ENCODE results near the gene MAP3K7CL.
"Not testable (repeated sequence)": the region's sequence is repeated elsewhere in the genome, so short reads cannot be mapped to it uniquely, and the experiment has no call there.

Gene MAP3K7CL

DNA sequence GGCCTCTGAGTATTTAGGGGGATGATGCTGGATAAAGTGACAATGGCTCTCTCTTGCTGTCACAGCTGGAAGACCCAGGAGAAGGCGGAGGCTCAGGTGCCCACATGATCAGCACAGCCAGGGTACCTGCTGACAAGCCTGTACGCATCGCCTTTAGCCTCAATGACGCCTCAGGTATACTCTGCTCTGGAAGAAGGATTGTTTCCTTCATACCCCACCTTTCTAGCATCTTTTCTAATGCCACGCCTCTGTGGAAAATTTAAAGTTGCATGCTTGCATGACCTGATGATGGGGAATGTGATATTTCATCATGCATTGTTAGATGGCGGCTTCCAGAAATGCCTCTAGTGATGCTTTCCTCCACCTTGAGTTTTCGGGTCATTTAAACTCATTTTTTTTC, 2.8 kb downstream of the MAP3K7CL start:
- no peak for DNase-seq (ENCODE audit: low read depth in 3 of 3)

DNA sequence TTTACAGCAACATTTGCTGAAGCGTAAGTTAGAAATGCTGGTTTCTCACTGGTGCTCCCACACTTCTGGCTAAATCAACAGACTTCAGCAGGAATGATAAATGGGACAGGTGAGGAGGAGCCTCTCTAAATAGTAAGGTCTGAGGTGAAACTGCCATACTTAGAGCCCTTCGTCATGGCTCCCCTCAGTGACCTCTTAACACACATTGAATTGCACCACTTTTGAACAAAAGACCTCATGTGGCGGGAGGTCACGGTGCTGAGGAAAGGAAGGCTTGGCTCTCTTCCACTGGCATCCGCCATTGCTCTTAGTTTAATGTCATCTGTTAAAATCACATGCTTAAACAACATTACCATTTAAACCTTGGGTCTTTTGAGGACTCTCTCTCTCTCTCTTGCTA, 3.4 kb downstream of the MAP3K7CL start:
- DNase-seq (ENCODE audit: low read depth in 3 of 3), result no peak

DNA sequence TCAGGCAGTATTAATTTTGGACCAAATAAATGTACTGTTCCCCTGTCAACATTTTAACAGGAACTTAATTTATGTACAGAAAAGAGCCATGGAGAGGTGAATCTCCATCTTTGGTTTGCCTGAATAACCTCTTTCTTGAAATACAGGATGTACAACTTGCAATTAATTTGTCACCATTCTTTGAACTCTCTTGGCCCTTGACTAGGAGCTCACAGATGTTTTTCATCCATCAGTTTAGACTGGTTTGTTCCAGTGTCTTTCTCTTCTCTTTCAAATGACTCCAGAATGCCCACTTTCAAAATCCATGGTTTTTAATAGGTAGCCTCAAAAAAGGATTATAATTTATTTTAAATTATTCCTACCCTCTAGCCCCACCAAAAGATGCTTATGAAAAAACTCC, 5.0 kb downstream of the MAP3K7CL start:
- DNase-seq (ENCODE audit: low read depth in 3 of 3), result no peak

DNA sequence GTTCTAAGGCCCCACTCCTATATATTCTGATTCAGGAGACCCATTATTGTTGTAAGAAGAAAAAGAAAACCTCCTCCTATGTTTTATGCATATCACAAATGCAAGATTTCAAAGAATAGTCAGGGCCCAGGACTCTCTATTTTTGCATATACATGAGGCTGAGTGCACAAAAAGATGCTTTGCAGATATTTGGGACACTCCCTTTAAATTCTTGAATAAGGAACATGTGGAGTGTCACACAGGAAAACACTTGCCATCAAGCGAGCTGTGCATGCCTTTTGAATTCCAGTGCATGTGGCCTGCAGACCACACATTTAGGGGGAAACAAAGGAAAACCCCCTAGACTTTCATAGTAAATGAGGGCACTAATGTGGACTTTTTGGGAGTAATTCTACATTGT, 5.6 kb downstream of the MAP3K7CL start:
- DNase-seq (ENCODE audit: low read depth in 3 of 3), result no peak

DNA sequence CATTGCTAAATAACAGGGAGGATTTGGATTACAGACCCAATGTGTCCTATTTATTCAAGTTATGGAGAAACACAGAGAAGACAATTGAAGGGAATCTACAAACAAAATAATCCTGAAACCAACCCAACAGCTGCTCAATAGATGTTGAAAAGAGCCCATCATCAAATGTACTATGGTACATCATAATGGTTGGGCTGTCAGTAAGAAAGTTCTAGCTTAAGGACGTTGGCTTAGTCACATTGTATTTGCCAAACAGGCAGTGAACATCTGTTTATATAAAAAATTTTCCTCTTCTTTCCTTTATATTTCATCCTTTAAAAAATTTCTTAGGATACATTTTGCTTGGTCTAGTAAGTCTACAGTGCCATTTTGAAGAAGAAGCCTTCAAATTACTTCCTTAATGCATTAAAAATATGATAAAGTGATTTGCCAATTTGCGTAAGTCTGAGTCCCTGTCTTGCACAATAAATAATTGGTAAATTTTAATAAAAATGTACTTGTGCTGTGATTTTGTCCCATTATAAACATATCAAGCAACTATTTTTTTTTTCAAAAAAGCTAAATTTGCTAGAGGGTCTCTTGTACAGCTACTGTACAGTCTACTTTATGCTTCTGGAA, 14.4 kb downstream of the MAP3K7CL start:
- no peak for DNase-seq (ENCODE audit: low read depth in 3 of 3)

DNA sequence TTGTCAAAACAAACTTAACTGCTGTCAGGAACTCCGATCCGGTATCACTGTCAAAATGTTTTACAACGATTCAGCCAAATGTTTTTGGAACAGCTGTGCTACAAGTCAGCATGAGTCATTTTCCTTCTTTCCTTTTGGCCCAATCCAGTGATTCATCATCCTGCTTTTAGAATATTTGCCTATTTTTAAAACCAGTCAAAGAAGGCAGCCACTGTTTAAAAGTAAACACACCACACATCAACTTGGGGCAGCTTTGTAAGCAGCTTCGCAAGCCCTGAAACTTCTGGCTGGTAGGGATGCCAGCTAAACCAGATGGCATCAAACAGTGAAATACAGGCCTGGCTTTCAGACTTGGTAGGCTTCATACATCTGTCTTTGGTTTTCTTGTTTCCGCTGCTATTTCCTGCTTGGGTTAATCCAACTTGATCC, 14.9 kb downstream of the MAP3K7CL start:
- DNase-seq (ENCODE audit: low read depth in 3 of 3), result no peak

DNA sequence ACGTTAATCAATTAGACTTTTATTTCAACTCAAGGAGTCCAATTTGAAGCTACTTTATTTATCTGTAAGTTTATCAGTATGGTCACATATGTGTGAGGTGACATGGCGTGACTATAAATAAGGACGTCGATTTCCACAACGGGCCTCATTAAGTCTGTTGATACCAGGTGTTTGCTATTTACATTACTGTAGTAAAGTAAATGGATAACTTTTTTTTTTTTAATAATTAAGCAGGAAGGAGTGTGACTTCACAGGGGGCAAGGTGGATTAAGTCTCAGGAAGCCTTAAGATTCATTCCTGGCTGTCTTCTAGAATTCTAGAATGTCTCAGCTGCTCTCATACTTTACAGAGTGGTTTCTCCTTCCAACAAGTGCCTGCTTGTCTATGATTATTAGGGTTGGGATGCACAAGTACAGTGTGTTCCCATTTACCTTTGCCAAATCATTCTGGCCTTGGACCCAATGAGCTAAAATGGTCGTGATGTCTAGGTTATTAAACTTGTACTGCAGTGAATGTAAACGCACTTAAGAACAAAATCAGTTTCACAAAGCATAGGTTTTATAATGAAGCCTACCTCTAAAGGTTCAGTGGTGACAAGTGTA, 15.5 kb downstream of the MAP3K7CL start:
- no peak for DNase-seq (ENCODE audit: low read depth in 3 of 3)

DNA sequence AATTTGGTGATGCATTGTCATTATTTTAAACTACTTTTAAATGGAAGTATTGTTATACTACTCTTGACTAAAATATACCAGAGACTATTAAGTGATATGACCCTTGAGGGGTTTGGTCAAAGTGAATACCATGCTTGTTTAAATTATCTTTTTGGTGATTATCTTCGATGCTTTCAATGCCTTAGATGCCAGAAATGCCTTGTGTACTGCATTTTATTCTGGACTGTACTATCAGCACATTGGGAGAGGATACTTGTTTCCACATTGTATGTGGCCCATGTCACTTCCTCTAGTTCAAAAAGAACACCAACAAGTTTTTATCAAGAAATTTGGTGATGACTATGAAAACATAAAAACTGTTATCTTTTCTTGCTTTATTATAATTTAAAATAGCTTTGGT, 16.3 kb downstream of the MAP3K7CL start:
- DNase-seq (ENCODE audit: low read depth in 3 of 3), result no peak

DNA sequence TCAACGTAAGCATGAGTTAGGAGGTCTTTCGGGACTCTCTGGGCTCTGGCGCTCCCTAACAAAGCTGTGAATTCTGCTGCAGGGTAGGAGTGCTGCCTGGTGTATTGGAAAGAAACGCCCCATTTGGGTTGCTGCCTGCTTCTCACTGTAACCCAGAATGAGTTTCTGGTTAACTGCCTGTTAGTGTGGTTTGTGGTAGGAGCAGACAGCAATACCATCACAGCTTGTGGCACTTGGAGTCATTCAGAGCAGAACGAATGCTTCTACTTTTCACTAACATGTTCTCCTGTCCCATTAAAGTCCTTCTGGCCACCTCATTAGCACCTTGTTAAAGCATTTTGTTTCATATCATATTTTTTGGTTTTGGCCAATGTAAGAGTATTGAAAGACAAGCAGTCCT, 18.1 kb downstream of the MAP3K7CL start:
- no peak for DNase-seq (ENCODE audit: low read depth in 3 of 3)

DNA sequence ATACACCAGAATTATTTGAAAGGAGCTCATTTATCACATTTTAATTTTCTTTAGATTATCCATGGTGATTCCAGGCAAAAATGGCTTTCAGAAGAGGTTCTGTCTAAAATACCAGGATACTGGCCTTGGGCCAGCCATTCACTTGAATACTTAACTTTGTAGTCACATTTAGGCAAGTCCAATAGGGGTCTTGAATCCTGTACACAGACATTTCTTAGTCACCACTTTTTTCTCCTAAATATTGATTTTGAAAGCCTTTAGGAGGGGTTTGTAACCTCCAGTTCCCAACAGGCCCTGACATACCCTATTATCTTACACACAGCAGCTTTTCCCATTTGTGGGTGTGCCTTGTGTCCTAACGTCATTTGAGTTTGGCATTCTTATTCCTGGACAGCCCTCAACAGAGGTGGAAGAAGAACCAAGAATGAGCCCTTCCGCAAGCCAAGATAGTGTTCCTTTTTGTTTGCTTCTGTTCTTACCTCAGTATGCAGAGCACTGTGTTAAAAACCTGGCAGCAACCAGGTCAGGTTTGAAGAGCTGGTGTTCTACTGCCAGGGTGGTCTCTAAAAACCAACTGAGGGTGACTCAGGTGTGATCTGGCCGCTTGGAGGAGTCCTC, 19.5 kb downstream of the MAP3K7CL start:
- DNase-seq (ENCODE audit: low read depth in 3 of 3), result no peak

DNA sequence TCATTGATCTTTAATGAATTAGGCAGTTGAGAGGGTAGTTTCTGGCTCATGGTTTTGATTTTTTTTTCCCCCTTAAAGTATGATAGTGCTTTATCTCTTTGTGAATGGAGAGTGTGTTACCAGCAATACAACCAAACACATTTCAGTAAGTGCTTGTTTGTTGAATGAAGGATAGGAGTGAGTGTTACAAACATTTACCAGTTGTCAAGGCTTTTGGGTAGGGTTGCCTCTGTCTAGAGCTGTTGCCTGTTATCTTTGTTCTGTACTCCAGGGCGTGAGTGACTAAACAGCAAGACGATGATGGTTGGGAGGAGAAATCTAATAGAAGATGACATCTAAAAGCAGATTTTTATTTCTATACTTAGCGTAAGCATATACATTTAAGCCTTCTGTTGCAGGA, 21.5 kb downstream of the MAP3K7CL start:
- DNase-seq (ENCODE audit: low read depth in 3 of 3), result no peak

DNA sequence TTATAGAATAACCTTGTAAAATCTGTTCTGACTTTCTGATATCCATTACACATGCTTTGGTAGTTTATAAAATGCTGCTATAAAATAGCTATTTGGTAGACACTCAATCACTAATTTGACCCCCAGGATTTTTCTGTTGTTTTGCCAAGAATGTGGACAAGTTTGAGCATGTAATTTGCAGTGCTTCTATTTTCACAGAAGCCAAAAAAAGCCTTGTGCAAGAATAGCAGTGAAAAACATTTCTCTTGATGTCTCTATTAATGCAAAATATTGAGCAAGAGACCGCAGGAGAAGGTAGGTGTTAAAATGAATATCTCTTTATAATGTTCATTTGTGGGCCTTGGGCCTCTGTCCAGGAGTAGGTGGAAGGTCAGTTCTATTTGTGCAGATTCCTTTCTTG, 22.5 kb downstream of the MAP3K7CL start:
- no peak for DNase-seq (ENCODE audit: low read depth in 3 of 3)

DNA sequence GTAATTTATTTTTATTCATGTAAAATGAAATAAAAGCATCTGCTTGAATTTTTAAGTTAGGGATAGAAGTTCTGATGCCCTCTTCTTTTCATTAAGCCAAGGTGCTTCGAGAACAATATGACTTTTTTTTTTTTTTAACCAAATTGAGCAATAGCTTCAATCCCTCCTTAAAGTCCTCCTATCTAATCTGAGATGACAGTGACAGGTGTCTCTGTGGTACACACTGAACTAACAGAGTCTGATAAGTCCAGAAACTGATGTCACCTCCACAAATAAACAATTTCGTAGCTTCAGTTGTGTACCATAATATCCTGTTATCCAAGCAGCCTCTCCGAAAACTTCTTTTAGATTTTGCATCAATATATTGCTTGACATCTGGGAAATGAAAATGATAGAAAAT, 23.8 kb downstream of the MAP3K7CL start:
- DNase-seq (ENCODE audit: low read depth in 3 of 3), result no peak

DNA sequence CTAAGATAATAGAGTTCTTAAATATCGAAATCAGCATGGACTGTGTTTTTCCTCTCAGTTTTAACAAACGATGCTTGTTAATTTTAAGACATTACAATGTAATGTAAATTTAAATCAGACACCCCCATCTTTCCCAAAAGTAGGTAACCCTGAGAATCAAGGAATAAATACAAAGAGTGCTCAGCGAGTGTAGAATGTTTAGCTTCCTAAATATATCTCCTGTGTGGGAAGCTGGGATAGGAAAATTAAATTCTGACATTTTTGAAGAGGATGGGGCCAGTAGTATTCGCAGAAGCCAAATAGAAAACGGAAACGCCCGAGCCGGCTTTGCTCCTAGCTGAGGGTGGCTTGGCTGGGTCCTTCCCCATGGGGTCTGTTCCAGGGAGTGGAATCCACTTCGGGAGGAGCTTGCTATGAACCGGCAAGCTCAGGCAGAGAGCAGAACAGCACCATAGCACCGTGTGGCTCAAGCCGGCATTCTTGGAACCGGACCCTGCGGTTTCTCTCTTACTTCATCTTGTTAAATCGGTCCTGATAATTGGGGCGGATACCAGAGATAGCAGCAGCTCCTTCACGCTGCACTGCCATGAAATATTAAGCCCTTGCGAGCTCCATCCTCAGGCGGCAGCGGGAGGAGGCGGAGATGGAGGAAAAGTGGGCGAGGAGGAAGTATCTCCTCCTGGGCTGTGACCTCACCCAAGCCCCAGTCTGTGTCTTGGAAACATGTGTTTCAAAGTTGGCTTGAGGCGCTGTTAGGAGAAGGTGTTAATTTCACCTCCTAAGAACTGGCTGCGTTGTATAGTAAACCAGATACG, 24.9 kb downstream of the MAP3K7CL start:
- no peak for DNase-seq (ENCODE audit: low read depth in 3 of 3)

DNA sequence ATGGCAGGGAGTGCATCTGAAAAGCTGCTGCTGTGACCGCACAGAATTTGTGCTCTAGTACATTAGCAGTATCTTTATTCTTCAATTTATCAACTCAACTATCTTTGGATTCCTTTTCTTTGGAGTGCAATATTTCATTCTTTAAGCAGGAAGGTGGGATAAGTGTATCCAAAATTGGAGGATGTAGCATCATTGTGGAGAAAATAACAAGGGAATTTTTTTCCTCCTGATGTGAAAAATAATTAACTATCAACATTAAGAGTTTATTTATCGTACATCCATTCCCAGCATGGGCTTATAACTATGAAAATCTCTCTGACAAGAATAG, 25.5 kb downstream of the MAP3K7CL start:
- DNase-seq (ENCODE audit: low read depth in 3 of 3), result no peak

DNA sequence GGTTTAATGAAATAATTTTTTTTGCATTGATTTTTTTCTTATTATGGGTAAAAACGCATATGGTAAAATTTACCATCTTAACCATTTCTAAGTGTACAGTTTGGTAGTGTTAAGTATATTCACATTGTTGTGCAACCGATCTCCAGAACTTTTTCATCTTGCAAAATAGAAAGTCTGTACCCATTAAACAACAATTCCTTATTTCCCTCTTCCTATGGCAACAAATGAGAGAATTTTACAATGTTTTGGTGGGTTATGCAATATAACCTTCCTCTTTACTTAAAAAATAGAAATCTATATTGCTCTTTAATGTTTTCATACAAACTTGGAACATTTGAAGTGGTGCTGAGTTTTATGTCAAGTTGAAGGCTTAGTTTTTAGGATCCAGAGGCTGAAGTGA, 26.6 kb downstream of the MAP3K7CL start:
- DNase-seq (ENCODE audit: low read depth in 3 of 3), result no peak

DNA sequence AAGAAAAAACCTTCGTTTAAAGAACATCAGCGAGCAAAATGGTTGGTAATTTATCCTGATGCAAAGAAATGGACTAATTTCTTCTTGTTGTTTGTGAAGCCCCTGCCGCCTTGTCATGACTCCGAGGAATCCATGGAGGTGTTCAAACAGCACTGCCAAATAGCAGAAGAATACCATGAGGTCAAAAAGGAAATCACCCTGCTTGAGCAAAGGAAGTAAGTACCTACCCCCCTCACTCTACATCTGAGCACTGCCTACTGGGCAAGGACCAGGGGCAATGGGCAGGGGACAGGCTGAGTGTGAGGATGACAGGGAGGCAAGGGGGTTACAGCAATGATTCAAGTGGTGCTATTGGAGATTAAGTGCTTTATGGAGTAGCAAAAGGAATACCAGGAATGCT, 29.4 kb downstream of the MAP3K7CL start:
- no peak for DNase-seq (ENCODE audit: low read depth in 3 of 3)

DNA sequence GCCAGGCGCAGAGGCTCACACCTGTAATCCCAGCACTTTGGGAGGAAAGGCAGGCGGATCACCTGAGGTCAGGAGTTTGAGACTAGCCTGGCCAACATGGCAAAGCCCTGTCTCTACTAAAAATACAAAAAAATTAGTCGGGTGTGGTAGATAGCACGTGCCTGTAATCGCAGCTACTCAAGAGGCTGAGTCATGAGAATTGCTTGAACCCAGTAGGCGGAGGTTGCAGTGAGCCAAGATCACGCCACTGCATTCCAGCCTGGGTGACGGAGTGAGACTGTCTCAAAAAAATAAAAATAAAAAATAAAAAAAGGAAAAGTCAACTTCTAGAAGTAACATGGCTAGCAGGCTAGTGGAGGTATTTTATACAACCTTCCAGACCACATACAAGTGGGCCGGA, 32.4 kb downstream of the MAP3K7CL start:
- not testable (repeated sequence) for DNase-seq (ENCODE audit: low read depth in 3 of 3)

DNA sequence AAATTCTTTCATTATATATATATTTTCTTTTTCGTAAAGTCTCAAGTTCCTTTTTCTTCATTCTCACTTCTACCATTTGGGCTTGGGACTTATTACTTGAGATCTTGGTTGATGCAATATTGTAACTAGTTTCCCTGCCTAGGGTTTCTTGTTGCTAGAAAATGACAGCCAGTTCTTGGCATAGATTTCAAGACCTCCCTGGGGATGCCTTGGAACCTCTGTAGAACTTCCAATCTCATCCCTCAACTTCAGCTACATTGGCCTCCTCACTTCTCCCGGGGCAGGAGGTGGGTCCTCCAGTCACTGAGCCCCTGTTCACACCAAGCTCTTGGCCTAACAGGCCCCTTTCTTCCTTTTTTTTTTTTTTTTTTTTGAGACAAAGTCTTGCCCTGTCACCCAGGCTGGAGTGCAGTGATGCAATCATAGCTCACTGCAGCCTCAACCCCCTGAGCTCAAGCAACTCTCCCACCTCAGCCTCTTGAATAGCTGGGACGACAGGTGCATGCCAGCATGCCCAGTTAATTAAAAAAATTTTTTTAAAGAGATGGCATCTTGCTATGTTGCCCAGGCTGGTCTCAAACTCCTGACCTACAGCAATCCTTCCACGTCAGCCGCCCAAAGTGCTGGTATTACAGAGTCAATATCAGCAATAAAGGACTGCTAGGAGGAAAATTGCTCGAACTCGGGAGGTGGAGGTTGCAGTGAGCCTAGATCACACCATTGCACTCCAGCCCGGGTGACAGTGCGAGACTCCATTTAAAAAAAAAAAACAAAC, 33.1 kb downstream of the MAP3K7CL start:
- DNase-seq (ENCODE audit: low read depth in 3 of 3), result no peak

DNA sequence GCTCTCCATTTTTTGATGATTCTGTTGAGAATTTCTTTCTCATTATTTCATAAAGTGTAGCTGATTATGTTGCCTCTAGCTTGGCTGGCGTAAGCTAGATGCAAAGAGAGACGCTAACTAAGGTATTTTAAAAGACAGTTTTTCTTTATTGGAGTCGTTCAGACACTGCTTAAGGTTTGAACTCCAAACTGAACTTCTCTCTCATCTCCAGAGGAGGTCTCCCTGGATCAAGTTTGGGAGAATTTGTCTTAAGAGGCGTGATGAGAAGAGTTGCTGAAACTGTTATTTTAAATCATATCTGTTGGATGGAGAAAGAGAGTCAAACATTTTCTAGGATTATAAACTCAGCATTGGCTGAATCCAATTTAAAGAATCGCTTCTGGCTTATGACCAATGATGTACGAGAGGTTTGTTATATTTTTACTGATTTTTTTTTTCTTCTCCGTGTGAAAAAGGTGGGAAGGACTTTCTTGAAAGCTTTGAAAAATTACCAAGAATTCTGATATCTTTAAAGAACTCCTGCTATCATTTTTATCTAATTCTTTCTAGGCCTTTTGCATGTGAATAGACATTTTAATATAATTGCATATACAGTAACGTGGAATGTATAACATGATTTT, 34.0 kb downstream of the MAP3K7CL start:
- no peak for DNase-seq (ENCODE audit: low read depth in 3 of 3)

DNA sequence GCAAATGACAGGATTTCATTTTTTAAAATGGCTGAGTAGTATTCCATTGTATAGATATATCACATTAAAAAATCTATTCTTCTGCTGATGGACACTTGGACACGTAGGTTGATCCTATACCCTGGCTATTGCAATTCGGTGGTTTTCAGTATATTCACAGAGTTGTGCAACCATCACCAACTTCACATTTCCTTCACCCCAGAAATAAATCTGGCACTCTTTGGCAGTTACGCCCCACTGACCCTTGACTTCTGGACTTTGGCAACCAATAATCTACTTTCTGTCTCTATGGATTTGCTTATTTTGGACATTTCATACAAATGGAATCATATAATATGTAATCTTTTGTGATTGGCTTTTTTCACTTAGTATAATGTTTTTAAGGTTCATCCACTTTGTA, 35.9 kb downstream of the MAP3K7CL start:
- DNase-seq (ENCODE audit: low read depth in 3 of 3), result no peak

DNA sequence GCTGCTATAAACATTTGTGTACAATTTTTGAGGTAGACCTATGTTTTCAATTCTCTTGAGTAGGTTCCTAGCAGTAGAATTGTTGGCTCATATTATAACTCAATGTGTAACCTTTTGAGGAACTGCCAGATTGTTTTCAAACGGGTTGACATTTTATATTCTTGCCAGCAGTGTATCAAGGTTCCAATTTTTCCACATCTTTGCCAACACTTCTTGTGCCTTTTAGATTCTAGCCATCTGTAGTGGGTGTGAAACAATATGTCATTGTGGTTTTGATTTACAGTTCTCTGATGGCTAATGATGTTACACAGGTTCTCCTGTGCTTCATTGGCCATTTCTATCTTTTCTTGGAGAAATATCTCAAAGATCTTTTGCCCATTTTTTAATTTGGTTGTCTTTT, 36.4 kb downstream of the MAP3K7CL start:
- DNase-seq (ENCODE audit: low read depth in 3 of 3), result no peak

Measured in stimulated activated CD4-positive, alpha-beta T cell treated with anti-CD3 and anti-CD28 coated beads, TNF-alpha, amount 100 ng/mL, for 4 hours (primary cell).